CD4-positive, alpha-beta T cell (primary cell): ENCODE results near the gene JAK1. TPM values are rescaled to one million over a fixed set of nuclear protein-coding genes. Genes with fewer than 3 reads are reported as not detected.

Experiments
- ATAC-seq: fragments of 200-7000 bp; cut with Tn5 transposase; one replicate; pipeline ENCODE4 v1.10.0; 2022; ENCODE audit warnings: mild to moderate bottlenecking; ENCODE audit not compliant: poor library complexity
- CTCF ChIA-PET: fragments of 350-600 bp; sonication (Branson Sonifier 250); formaldehyde crosslinking; loops from one replicate; lab custom pipeline; 2021; ENCODE audit warnings: antibody characterized with exemption, inconsistent platforms; lab: Charles Lee
- POLR2A ChIA-PET: fragments of 350-600 bp; sonication (Branson Sonifier 250); formaldehyde crosslinking; loops from one replicate; lab custom pipeline; 2021; ENCODE audit warnings: antibody characterized with exemption, inconsistent platforms; lab: Charles Lee
- DNase-seq, 14 experiments: peaks; one replicate each; pipeline ENCODE4 v3.0.0-alpha.2; 2013 to 2020; ENCODE audit warnings: mixed read lengths in 2 of 14
- H3K27ac ChIP-seq, 2 donors: one replicate each; pipeline versions ENCODE4 v1.5.1 to v1.7.0; 2013; ENCODE audit warnings: low read length in 2 of 2, low read depth in 1 of 2, mild to moderate bottlenecking in 1 of 2
- H3K27me3 ChIP-seq, 2 experiments: 1 replicate in 1 of 2; 2 replicates in 1 of 2; pipeline versions ENCODE4 v1.6.1 to v1.7.0; 2013; ENCODE audit warnings: low read length in 2 of 2, control low read depth in 1 of 2, mild to moderate bottlenecking in 1 of 2, moderate library complexity in 1 of 2; ENCODE audit not compliant: insufficient read depth in 2 of 2, control insufficient read depth in 1 of 2
- H3K36me3 ChIP-seq: one replicate; pipeline ENCODE4 v1.6.1; 2013; ENCODE audit warnings: low read length, control low read depth; ENCODE audit not compliant: insufficient read depth
- H3K4me1 ChIP-seq: one replicate; pipeline ENCODE4 v1.6.1; 2013; ENCODE audit warnings: low read length, control low read depth; ENCODE audit not compliant: insufficient read depth
- H3K4me3 ChIP-seq: one replicate; pipeline ENCODE4 v1.5.1; 2013; ENCODE audit warnings: mild to moderate bottlenecking, low read length, moderate library complexity
- H3K9me3 ChIP-seq, 2 experiments: 1 replicate in 1 of 2; 2 replicates in 1 of 2; pipeline versions ENCODE4 v1.6.1 to v1.7.0; 2013; ENCODE audit warnings: low read length in 2 of 2, mild to moderate bottlenecking in 2 of 2, control low read depth in 1 of 2, moderate library complexity in 1 of 2; ENCODE audit not compliant: control insufficient read depth in 1 of 2, insufficient read depth in 1 of 2
- H3K27ac Mint-ChIP-seq: one replicate; pipeline ENCODE4 v1.8.0; 2020; ENCODE audit warnings: mixed read lengths
- H3K27me3 Mint-ChIP-seq: one replicate; pipeline ENCODE4 v1.8.0; 2021; ENCODE audit warnings: mixed read lengths
- H3K36me3 Mint-ChIP-seq: one replicate; pipeline ENCODE4 v1.8.0; 2021; ENCODE audit warnings: low read depth, mixed read lengths
- H3K4me1 Mint-ChIP-seq: one replicate; pipeline ENCODE4 v1.8.0; 2021; ENCODE audit warnings: low read depth, mixed read lengths
- H3K4me3 Mint-ChIP-seq: one replicate; pipeline ENCODE4 v1.8.0; 2020; ENCODE audit warnings: mild to moderate bottlenecking, mixed read lengths
- H3K9me3 Mint-ChIP-seq: one replicate; pipeline ENCODE4 v1.8.0; 2020; ENCODE audit warnings: mixed read lengths
- CTCF ChIP-seq: fragments of 200-600 bp; IDR thresholded peaks from one replicate; pipeline ENCODE4 v1.8.0; 2022; ENCODE audit warnings: antibody characterized with exemption, mild to moderate bottlenecking
- intact Hi-C, 2 experiments: fragments of 100-400 bp; cut with DNase I in 1 of 2; cut with micrococcal nuclease in 1 of 2; formaldehyde crosslinking; loops; one replicate each; pipeline versions ENCODE4 v1.15.1 to v1.9.0; 2023 to 2025; cut with DNase I, micrococcal nuclease
- total RNA-seq, 174 experiments: library from RNA in 2 of 174; stranded (reverse) in 2 of 174; gene quantifications; one replicate each; pipeline ENCODE4 v1.2.3 and lab custom pipeline; 2021 to 2026

Gene JAK1
- total RNA-seq, 2 experiments from 2014 or later: 240 to 252 TPM

- no peaks in the 10 kb centered on the region for H3K27me3 Mint-ChIP-seq
- no peaks in the 10 kb centered on the region for H3K4me1 Mint-ChIP-seq
- H3K36me3 Mint-ChIP-seq: peaks cover 99% of the 10 kb centered on the region
- no peaks in the 10 kb centered on the region for H3K27me3 ChIP-seq
- POLR2A ChIA-PET: no interaction called here
- H3K4me1 ChIP-seq: no peaks in the 10 kb centered on the region
- no peak for DNase-seq
- no peak overlapping the region for H3K27ac ChIP-seq
- H3K4me3 Mint-ChIP-seq: no peak overlapping the region
- intact Hi-C loops: loop anchor here in 1 of 2 experiments (5.0 kb wide), 1 partner anchor 183 kb away; no protein-coding TSS in a partner anchor
- H3K9me3 Mint-ChIP-seq: no peaks in the 10 kb centered on the region
- H3K9me3 ChIP-seq: no peaks in the 10 kb centered on the region
- TF ChIP-seq CTCF: no peak
- peaks cover 100% of the 10 kb centered on the region for H3K36me3 ChIP-seq
- peak overlapping the region; percentile 59 for H3K27ac Mint-ChIP-seq
- no peak overlapping the region for H3K4me3 ChIP-seq
- no peak for ATAC-seq
- CTCF ChIA-PET: no interaction called here
These were observed 117.5 kb downstream of the JAK1 start for GRCh38 chr1:64848803-64849202.

- no peak for DNase-seq
- Histone ChIP-seq H3K4me1 (no peaks in the 10 kb centered on the region), H3K4me3 (no peak overlapping the region), H3K27ac (no peak overlapping the region), H3K36me3 (peaks cover 100% of the 10 kb centered on the region), H3K9me3 (no peaks in the 10 kb centered on the region), H3K27me3 (no peaks in the 10 kb centered on the region)
- no peak for ATAC-seq
- no peaks in the 10 kb centered on the region for H3K4me1 Mint-ChIP-seq
- H3K27ac Mint-ChIP-seq: no peak overlapping the region
- no peaks in the 10 kb centered on the region for H3K27me3 Mint-ChIP-seq
- H3K4me3 Mint-ChIP-seq: no peak overlapping the region
- TF ChIP-seq CTCF: no peak
- ChIA-PET POLR2A (no interaction called here), CTCF (no interaction called here)
- H3K9me3 Mint-ChIP-seq: no peaks in the 10 kb centered on the region
- intact Hi-C loops: loop anchor here in 1 of 2 experiments (5.0 kb wide), 1 partner anchor 184 kb away; no protein-coding TSS in a partner anchor
- H3K36me3 Mint-ChIP-seq: peaks cover 99% of the 10 kb centered on the region
These were observed 118.2 kb downstream of the JAK1 start for GRCh38 chr1:64848136-64848535.

GRCh38 chr1:64847666-64848065 is 118.7 kb downstream of the JAK1 start:
- peaks cover 99% of the 10 kb centered on the region for H3K36me3 Mint-ChIP-seq

More at GRCh38 chr1:64847666-64848065, 118.7 kb downstream of the JAK1 start:
- DNase-seq: no peak
- TF ChIP-seq CTCF: no peak
- Mint-ChIP-seq H3K27me3 (no peaks in the 10 kb centered on the region), H3K27ac (no peak overlapping the region), H3K4me3 (no peak overlapping the region), H3K4me1 (no peaks in the 10 kb centered on the region), H3K9me3 (no peaks in the 10 kb centered on the region)
- peaks cover 100% of the 10 kb centered on the region for H3K36me3 ChIP-seq
- ATAC-seq: no peak
- POLR2A ChIA-PET: no interaction called here
- intact Hi-C loops: loop anchor here in 1 of 2 experiments (5.0 kb wide), 1 partner anchor 185 kb away; no protein-coding TSS in a partner anchor
- H3K27ac ChIP-seq: no peak overlapping the region
- H3K4me3 ChIP-seq: no peak overlapping the region
- H3K27me3 ChIP-seq: no peaks in the 10 kb centered on the region
- no peaks in the 10 kb centered on the region for H3K4me1 ChIP-seq
- no peaks in the 10 kb centered on the region for H3K9me3 ChIP-seq
- CTCF ChIA-PET: no interaction called here
